Ammon's horn (tissue), 1 donor: ENCODE results near the gene LIMK2.
"Not testable (repeated sequence)": the region's sequence is repeated elsewhere in the genome, so short reads cannot be mapped to it uniquely, and the experiment has no call there.

Source experiments
- DNase-seq: peaks from one replicate; pipeline ENCODE4 v3.0.0-alpha.2; 2016; ENCODE audit warnings: low spot score

Gene LIMK2

DNA sequence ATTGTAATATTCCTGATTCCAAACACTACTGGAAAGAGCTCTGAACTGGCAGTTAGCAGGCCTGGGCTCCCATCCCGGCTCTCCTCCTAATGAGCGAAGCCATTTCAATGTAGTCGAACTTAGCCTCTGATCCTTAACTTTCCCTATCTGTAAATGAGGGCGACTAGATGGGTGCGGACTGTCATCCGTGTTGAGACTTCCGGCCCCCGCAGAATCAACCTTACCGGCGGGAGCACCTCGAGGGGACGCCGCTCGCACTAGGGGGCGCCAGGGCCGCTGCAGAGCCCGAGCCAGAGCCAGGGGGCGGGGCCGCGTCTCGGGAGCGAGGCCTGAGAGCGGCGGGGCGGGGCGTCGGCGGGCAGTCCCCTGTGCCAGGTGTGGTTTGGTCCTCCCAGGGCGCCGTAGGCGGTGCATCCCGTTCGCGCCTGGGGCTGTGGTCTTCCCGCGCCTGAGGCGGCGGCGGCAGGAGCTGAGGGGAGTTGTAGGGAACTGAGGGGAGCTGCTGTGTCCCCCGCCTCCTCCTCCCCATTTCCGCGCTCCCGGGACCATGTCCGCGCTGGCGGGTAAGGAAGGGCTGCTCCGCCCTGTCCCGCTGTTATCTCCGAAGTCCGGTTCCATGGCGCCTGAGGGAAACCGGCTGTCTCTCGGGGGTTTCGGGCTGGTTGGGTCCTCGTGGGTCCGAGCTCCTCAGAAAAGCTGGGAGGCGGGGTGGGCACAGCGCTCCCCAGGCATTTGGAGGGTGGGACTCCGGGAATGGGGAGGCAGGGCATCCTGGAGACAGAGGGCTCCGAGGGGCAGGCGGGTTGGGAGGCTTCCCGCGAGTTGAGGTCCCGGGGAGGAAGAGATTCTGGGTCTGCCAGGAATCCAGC is at the start of gene LIMK2:
LIMK2 (plus strand) TSS at position 437 of the 869 bp plus-strand sequence; CDS start at position 548, 111 bp downstream.
- DNase-seq: peak; percentile 92

DNA sequence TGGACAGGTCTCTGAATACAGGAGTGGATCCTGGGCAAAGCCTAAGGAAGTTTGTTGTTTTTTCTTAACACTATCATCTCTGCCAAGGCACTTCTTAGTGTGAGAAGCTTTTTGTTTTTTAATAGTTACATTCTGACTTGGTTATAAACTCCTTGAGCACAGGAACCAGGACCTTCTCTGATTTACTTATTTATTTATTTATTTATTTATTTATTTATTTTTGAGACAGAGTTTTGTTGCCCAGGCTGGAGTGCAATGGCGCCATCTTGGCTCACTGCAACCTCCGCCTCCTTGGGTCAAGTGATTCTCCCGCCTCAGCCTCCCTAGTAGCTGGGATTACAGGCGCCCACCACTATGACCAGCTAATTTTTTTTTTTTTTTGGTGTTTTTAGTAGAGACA is 41.1 kb upstream of the LIMK2 start:
- no peak for DNase-seq

DNA sequence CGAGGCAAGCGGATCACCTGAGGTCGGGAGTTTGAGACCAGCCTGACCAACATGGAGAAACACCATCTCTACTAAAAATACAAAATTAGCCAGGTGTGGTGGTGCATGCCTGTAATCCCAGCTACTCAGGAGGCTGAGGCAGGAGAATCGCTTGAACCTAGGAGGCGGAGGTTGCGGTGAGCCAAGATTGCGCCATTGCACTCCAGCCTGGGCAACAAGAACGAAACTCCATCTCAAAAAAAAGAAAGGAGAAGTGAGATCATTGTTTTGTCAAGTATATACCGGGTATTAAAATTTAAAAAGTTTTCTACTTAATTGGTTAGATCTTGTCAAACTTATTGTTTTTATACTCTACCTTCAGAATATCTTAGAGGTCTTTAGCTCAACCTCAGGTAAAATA is 40.4 kb upstream of the LIMK2 start:
- DNase-seq: not testable (repeated sequence)

DNA sequence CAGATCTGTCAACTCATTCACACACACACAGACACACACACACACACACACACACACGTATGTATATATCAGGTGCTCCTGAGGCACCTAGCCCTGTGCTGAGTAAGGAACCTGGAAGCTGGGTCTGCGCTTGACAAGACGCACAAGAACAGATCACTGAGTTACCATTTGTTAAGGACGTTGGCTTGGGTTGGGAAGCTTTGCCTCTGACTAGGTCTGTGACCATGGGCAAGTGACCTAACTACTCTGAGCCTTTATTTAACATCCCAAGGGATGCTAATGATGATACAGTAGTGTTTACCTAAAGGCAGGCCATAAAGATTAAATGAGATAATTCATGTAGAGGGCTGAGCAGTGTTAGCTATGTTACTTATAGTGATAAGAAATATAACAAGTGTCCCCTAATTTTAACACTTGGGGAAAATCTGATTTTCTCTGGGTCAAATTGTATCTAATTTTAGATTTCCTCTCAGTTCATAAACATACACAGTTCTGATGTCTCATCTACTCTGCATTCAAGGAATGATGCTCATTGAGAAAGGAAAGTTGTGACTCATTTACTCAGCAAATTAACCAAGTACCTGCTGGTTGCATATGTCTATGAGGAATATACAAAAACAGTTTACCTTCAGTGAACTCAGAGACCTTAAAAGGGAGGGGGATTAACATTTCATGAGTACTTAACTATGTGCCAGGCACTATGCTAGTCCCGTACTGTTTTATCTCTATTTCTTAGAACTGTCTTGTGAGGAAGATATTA is 38.5 kb upstream of the LIMK2 start:
- no peak for DNase-seq

DNA sequence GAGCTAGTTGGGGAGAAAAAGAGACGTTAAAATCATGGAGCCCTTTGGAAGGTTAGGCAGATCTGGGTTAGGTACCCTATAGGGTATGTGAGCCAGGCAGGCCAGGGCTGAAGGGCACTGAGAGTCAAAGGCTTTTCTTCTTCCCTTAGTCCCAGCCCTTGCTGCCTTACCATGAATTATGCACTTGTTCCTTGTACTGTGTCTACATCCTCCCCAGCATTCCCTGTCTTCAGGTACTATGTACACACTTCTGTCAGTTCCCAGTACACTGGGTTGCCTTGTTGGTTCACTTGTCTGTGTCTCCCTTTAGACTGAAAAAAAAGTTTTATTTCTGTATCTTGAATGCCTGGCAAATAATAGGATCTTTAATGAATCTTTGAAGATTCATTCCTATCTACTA is 35.2 kb upstream of the LIMK2 start:
- DNase-seq: no peak

DNA sequence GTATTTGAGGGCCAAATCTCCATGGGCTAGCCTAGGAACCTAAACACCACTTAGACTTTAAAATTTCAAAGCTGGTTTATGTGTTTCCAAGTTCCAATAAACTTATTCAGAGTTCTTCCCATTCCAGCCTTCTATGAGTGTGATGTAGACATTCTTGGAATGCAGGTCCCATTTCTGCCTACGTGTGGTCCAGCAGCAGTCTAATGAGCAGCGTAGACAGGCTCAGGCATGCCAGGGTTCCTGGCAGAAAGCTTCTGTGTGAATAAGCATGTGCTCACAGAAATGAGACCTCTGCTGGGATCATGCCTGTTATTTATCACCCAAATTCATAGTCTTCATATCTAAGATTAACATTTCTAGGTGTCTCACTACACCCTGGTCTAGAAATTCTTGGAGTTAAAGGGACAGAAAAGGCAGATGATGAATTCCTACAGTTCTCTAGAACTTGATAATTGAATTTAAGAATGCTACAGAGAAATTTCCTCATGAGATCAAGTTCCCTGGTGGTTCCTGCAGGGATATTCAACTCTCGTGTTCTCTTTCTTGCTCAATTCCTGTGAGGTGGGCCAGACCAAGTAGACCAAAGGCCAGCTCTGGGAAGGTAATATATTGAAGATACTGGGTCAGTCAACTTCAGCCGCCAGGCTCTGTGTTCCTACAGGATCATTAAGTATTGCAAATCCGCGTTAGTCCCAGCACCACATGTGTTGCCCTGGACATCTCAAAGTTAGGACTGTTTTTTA is 34.5 kb upstream of the LIMK2 start:
- no peak for DNase-seq

DNA sequence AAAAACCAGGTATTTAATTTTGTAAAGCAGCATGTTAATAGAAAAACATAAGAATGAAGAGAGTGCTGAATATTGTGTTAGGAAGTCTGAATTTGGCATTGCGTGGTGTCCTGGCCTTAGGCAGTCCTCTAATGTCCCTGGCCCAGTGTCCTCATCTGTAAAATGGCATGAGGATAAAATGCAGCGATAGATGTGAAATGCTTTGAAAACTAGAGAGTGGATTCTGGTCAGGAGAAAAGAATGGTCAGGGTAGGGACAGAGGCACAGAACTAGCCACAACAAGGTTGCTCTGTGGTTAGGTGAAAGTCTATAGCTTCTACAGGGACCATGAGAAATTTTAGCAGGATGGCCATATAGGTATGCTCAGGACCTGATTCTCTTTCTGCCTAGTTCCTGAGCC is 33.2 kb upstream of the LIMK2 start:
- DNase-seq: no peak

DNA sequence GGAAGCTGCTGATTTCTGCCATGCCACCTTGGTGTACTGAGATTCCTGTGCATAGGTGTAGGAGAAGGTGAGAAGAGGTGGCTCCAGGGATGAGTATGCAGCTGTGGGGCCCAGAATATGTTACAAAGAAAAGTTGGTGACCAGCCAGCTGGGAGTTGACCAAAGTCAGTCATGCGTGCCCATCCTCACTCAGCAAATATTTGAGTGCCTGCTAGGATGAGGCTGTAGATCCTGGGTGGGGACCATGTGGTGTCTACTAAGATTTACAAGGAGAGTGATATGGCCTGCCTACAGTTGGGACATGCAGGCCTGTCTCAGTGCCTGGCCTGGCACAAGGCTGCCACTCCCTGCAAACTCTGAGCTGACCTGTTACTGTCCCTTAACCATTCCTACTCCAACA is 32.8 kb upstream of the LIMK2 start:
- DNase-seq: no peak

DNA sequence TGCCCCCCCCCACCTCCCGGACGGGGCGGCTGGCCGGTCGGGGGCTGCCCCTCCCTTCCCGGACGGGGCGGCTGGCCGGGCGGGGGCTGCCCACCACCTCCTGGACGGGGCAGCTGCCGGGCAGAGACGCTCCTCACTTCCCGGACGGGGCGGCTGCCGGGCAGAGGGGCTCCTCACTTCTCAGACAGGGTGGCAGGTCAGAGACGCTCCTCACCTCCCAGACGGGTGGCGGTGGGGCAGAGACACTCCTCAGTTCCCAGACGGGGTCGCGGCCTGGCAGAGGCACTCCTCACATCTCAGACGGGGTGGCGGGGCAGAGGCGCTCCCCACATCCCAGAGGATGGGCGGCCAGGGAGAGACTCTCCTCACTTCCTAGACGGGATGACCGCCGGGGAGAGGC is 28.1 kb upstream of the LIMK2 start:
- DNase-seq: no peak

DNA sequence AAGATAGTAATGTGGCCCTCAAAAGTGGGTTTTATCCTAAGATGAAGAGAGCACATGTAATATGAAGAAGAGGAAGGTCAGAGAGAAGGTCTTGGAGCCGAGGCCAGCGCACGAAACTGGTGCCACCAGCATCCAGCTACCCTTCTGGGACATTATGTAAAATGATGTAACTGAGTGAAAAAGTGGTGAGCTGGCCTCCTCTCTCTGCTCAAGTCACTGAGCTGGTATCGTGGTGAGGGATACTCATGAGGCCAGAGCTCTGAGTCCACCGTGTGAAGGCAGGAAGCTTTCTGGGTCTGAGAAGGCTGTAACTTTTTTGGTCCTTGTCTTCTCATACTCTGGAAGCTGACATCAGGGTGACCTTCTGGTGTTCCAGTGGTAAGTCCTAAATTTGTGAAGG is 27.0 kb upstream of the LIMK2 start:
- no peak for DNase-seq

DNA sequence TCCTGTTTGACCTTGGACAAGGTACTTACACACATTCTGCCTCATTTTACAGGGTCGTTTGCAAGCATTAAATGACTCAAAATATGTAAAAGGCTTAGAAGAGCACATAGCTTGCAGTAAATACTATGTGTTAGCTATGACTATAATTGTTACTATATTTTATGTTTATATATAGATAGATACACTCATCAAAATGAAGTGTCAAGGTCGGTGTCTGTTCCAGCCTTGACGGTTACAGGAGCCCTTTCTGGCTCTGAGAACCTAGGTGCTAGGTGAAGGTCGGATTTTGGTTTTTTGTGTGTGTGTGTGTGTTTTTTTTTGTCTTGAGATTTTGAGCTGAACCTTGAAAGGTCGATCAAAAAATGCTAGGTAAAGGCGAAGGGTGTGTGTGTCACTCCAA is 24.5 kb upstream of the LIMK2 start:
- DNase-seq: no peak

DNA sequence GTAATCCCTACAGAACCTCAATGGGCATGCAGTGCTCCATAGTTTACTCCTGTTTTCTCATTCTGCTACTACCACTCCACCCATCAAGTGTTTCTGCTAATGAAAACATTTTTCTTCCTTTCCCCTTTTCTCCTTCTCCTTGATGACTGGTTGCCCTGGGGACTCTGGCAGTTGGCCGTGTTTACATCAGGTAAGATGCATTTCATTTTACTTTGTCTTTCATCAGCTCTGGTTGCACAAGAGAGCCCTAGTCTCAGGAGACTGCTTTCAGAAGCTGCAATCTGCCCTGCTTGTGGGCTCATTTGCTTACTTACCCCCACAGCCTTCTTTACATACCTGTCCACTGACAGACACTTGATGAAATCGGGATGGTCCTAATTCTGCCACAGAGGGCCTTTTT is 19.6 kb upstream of the LIMK2 start:
- DNase-seq: no peak

DNA sequence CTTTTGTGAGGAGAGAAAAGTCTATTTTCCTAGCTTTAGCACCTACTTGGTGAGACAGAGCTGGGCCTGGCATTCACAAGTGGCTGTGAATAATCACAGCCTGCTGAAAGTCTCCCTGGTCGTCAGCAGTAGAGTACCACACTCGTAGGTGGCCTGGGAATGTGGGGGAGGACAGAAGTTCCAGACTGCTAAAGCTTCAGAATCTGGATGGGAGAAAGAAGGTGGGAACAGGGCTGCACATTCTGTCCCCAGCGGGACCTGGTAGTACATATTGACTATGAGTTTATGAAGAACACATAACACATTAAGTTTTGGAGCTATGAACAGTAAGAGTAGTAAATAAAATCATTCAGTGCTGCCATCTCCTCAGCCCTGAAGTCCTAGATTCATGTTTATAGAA is 19.0 kb upstream of the LIMK2 start:
- peak; percentile 61 for DNase-seq

DNA sequence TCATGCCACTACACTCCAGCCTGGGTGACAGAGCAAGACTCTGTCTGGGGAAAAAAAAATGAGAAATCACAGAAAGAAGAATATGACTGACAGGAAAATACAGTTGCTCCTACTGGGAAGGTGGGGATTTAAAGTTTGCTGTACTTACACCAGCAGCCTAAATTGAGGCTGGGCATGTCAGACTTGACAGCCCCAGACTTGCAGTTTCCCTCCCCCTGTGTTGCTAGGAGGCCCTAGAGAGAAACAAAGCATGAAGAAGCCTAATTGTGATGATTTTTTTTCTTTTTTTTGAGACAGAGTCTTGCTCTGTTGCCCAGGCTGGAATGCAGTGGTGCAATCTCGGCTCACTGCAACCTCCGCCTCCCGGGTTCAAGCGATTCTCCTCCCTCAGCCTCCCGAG is 17.4 kb upstream of the LIMK2 start:
- DNase-seq: not testable (repeated sequence)

DNA sequence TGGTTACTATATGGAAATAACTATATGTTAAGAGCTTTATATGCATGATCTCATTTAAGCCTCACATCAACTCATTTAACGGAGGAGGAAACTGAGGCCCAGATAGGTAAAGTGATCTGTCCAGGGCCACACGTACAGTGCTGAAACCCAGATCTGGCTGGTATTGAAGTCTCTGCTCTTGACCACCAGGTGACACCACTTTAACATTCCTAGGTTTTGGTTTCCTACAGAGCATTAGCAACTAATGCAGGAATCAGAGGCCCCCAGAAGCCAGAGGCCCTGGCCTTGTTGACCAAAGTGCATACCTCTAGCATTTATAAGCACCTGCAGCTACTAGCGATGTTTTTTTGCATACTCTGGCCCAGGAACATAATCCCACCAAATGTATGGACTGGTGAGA is 12.9 kb upstream of the LIMK2 start:
- no peak for DNase-seq

DNA sequence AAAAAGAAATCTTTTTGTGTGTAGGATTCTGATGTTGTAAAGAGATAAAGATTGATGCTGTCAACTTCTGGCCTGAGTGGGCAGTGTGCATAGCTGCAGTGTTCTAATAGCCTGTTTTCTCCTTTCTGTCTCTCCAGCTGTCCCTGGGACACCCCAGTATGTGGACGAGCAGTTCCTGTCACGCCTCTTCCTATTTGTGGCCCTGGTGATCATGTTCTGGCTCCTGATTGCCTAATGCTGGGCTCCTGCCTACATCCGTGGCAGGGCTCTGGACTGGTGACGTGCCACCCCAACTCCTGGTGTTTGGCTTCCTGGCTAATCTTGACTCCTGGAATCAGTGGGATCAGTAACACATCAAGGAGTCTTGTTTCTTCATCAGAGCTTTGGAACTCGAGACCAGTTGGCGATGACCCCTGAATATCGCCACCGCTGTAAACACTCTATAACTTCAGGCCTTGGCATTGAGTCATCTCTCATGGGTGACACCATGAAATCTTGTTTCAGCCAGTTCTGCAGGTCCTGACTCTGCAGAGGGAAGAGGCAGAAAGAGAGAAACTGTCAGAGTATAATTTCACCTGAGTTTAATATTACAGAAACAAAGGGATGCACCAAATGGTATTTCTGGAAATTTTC is 7.6 kb upstream of the LIMK2 start:
- not testable (repeated sequence) for DNase-seq

DNA sequence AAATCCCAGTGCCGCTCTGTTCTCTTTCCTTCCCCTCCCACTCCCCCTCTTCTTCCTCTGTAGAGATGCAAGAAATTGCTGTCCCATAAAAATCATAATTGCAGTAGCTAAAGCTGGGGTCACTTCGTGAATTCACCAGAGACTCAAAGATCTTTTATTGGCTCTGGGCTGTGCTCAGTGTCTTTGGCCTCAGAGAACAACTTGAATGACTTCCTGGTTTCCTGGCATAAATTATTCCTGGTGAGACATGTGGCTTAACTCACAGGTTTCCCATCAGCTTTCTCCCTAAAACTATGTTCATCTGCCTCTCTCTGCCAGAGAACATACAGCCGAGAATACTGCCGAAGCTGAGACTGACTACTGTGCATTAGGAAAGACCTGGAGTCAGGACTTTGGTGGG is 7.0 kb upstream of the LIMK2 start:
- not testable (repeated sequence) for DNase-seq

DNA sequence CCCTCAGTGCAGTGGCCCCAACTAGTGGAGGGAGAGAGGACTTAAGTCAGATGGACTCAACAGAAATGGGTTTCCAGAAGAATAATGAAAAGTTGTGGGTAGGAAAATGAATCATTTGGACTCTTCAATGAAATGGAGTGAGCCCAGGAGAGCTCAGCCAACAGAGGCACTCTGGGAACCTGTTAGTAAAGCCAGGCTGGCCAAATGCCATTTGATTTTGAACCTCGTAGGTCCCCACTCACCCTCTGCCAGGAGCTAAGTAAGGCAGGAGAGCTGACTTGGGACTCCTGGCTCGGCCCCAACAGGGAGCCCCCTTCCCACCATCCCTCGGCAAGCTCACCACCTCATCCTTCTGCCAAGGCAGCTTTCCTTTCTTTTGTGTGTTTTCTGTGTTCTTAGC is 5.6 kb upstream of the LIMK2 start:
- DNase-seq: not testable (repeated sequence)

DNA sequence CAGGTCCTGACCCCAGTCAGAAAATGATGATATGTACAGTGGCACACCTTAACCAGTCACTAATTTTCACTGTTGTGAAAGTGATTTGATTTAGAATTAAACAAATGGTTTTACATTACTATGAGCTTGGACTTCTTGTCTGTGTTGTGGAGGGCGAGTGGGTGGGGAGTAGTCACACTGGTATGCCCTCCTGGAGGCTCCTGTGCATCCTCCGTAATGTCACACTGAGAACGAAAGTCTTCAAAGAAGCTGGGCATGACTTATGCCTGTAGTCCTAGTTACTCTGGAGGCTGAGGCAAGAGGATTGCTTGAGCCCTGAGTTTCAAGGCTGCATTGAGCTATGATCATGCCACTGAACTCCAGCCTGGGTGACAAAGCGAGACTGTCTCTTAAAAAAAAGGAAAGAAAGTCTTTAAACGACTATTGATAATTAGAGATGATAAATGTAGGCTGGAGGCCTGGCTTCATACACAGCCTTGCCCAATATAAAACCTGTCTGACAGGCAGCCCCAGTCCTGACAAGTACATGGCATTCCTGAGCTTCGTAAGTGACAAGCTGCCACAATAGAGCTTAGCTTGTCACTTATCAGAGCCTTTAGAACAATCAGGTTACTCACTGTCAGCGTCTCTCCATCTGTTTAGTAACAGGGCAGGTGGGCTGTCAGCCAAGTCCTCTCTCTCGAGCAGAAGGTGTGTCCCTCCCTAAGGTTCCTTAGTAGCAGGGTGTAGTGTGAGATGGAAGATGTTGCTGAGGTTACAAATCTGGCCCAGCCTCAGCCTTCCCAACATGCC is 5.0 kb upstream of the LIMK2 start:
- DNase-seq: no peak

DNA sequence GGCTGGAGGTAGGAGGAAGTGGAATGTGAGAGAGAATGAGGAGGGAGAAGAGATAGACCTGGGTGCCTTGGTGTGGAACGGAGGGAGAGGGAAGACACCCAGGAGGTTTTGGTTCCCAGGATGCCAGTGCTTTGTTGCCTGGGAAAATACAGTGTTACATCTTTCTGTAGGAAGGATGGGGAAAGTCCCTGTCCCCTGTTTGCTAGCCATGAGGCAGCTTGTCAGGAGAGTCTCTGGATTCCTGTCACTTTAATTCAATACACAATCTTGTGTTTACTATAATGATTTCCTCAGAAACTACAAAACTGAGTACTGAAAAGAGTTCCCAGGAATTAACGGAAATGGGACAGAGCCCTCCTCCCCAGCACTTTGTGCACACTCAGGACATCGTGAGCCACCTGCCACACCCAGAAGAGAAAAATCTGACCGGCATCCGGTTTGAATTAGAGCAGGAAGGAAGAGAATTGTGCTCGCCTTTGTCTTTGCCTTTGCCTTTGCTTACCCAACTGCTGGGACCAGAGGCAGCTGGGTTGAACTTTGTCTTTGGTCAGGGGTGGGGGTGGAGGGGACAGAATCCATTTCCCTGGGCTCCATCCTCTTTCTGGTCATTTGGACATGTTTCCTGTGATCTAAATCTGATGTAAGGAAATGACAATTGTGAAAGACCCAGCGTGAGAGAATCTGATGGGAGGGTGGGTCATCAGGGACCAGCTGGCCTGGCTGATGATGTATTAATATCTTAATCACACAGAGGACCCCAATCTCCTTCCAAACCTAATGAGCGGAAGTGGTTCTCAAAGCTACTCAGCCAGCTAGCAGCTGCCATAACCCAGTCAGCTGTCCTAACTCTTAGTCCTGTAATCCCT is 1.3 kb upstream of the LIMK2 start:
- no peak for DNase-seq
